ENCODE results near the gene DRGX. TPM values are rescaled to one million over a fixed set of nuclear protein-coding genes. Genes with fewer than 3 reads are reported as not detected.

DRGX gene
- total RNA-seq, 1 experiment from 2014 or later: not detected

GRCh38 chr10:49366460-49366859, 29.4 kb downstream of the DRGX start:
- no peaks in the 10 kb centered on the region for H3K9me3 ChIP-seq (ENCODE audit: low read depth, low read length, poor library complexity, severe bottlenecking)
- H3K4me1 ChIP-seq (ENCODE audit: insufficient read depth, low read length, poor library complexity, severe bottlenecking): no peaks in the 10 kb centered on the region
- TF ChIP-seq EZH2 (IDR thresholded peaks at IDR 0.05; ENCODE audit: borderline replicate concordance, low read depth, low read length, poor library complexity, severe bottlenecking): no peak
- no peak for TF ChIP-seq CTCF (conservative IDR thresholded peaks at IDR 0.05; ENCODE audit: low read depth, low read length)
- POLR2A ChIA-PET (ENCODE audit: low non-redundant PET): interaction anchor here (0.6 kb wide), 1 partner anchor 577 kb away, joined by 3 read pairs; no protein-coding TSS in a partner anchor
- H3K4me3 ChIP-seq (ENCODE audit: low read depth, low read length, poor library complexity, severe bottlenecking): no peak overlapping the region
- H3K36me3 ChIP-seq (ENCODE audit: insufficient read depth, low read length, poor library complexity, severe bottlenecking): no peaks in the 10 kb centered on the region
- CTCF ChIA-PET: no interaction called here
- peaks cover 4% of the 10 kb centered on the region for H3K27me3 ChIP-seq (replicated peaks; ENCODE audit: insufficient read depth, low read depth, low read length, poor library complexity)
- no TSS peak for BruUV-seq (replicated peaks)
- H3K27ac ChIP-seq (ENCODE audit: low read depth, low read length, poor library complexity, severe bottlenecking): no peak overlapping the region
- intact Hi-C loops (cut with micrococcal nuclease; ENCODE audit: unreplicated experiment): no loop called here
- no peak for DNase-seq (ENCODE audit: low spot score)

GRCh38 chr10:49365675-49366415, 30.0 kb downstream of the DRGX start:
- Histone ChIP-seq H3K4me1 (ENCODE audit: insufficient read depth, low read length, poor library complexity, severe bottlenecking) (no peaks in the 10 kb centered on the region), H3K27me3 (replicated peaks; ENCODE audit: insufficient read depth, low read depth, low read length, poor library complexity) (peaks cover 4% of the 10 kb centered on the region), H3K27ac (ENCODE audit: low read depth, low read length, poor library complexity, severe bottlenecking) (no peak overlapping the region), H3K4me3 (ENCODE audit: low read depth, low read length, poor library complexity, severe bottlenecking) (no peak overlapping the region), H3K36me3 (ENCODE audit: insufficient read depth, low read length, poor library complexity, severe bottlenecking) (no peaks in the 10 kb centered on the region), H3K9me3 (ENCODE audit: low read depth, low read length, poor library complexity, severe bottlenecking) (no peaks in the 10 kb centered on the region)
- TF ChIP-seq CTCF (conservative IDR thresholded peaks at IDR 0.05; ENCODE audit: low read depth, low read length) (no peak), EZH2 (IDR thresholded peaks at IDR 0.05; ENCODE audit: borderline replicate concordance, low read depth, low read length, poor library complexity, severe bottlenecking) (no peak)
- CTCF ChIA-PET: no interaction called here
- DNase-seq (ENCODE audit: low spot score): no peak
- intact Hi-C loops (cut with micrococcal nuclease; ENCODE audit: unreplicated experiment): no loop called here
- POLR2A ChIA-PET (ENCODE audit: low non-redundant PET): no interaction called here
- BruUV-seq (replicated peaks): no TSS peak

- Histone ChIP-seq H3K4me1 (ENCODE audit: insufficient read depth, low read length, poor library complexity, severe bottlenecking) (no peaks in the 10 kb centered on the region), H3K27me3 (replicated peaks; ENCODE audit: insufficient read depth, low read depth, low read length, poor library complexity) (peaks cover 4% of the 10 kb centered on the region), H3K9me3 (ENCODE audit: low read depth, low read length, poor library complexity, severe bottlenecking) (no peaks in the 10 kb centered on the region), H3K36me3 (ENCODE audit: insufficient read depth, low read length, poor library complexity, severe bottlenecking) (no peaks in the 10 kb centered on the region), H3K27ac (ENCODE audit: low read depth, low read length, poor library complexity, severe bottlenecking) (no peak overlapping the region), H3K4me3 (ENCODE audit: low read depth, low read length, poor library complexity, severe bottlenecking) (no peak overlapping the region)
- BruUV-seq (replicated peaks): no TSS peak
- intact Hi-C loops (cut with micrococcal nuclease; ENCODE audit: unreplicated experiment): no loop called here
- DNase-seq (ENCODE audit: low spot score): no peak
- CTCF ChIA-PET: no interaction called here
- POLR2A ChIA-PET (ENCODE audit: low non-redundant PET): no interaction called here
- no peak for TF ChIP-seq CTCF (conservative IDR thresholded peaks at IDR 0.05; ENCODE audit: low read depth, low read length)
- TF ChIP-seq EZH2 (IDR thresholded peaks at IDR 0.05; ENCODE audit: borderline replicate concordance, low read depth, low read length, poor library complexity, severe bottlenecking): no peak
These were observed 30.6 kb downstream of the DRGX start for GRCh38 chr10:49365275-49365674.

Data from A673 (cell line).